GM10266 (cell line): ENCODE measurements around the gene CUL4A.

Source experiments
- DNase-seq: peaks from one replicate; pipeline ENCODE4 v3.0.0; 2012; ENCODE audit errors: extremely low spot score
- TF ChIP-seq, protein P1 (sequence below): IDR thresholded peaks from 2 replicates; pipeline ENCODE4 v1.5.1; 2012; ENCODE audit warnings: mild to moderate bottlenecking, low read depth; ENCODE audit not compliant: control insufficient read depth, insufficient read depth; ENCODE audit errors: missing control alignments

The CUL4A gene

GRCh38 chr13:113187883-113188665 is 21.3 kb upstream of the CUL4A start:
- DNase-seq = no peak
- TF ChIP-seq, protein P1, sequence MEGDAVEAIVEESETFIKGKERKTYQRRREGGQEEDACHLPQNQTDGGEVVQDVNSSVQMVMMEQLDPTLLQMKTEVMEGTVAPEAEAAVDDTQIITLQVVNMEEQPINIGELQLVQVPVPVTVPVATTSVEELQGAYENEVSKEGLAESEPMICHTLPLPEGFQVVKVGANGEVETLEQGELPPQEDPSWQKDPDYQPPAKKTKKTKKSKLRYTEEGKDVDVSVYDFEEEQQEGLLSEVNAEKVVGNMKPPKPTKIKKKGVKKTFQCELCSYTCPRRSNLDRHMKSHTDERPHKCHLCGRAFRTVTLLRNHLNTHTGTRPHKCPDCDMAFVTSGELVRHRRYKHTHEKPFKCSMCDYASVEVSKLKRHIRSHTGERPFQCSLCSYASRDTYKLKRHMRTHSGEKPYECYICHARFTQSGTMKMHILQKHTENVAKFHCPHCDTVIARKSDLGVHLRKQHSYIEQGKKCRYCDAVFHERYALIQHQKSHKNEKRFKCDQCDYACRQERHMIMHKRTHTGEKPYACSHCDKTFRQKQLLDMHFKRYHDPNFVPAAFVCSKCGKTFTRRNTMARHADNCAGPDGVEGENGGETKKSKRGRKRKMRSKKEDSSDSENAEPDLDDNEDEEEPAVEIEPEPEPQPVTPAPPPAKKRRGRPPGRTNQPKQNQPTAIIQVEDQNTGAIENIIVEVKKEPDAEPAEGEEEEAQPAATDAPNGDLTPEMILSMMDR = no peak

- TF ChIP-seq, protein P1 = no peak
- no peak for DNase-seq
Measured at GRCh38 chr13:113190181-113190580, 19.2 kb upstream of the CUL4A start.

DNA sequence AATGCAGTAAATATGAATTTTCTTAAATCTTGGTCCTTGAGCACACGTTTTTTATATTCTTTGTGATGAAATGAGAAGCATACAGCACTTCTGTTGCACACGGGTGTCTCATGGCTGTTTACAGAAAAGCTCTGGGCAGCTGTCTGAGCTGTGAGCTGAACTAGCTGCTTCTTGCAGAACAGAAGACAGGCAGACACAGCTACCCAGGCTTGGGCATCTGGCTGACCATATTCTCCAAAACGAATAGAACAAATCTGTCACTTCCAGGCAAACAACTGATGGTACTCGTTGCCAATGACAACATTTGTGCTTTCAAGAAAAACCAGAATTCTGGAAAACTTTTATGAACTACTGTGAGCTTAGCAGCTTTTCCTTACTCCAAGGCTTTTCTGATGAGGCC is 17.1 kb upstream of the CUL4A start:
- no peak for DNase-seq
- TF ChIP-seq, protein P1 = no peak

DNA sequence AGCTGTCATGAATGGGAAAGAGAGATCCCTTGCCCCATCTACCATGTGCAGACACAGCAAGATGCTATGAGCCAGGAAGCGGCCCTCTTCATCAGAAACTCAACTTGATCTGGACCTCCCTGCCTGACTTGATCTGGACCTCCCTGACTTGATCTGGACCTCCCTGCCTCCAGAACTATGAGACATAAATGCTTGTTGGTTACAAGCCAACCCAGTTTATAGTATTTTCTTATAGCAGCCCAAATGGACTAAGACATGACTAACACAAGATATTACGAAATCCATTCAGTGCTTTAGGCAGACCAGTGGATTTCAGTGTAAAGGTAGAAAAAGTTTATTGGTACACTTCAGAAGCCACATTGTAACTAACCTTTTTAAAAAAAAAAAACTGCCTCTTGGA is 16.5 kb upstream of the CUL4A start:
- DNase-seq = no peak
- TF ChIP-seq, protein P1 = no peak

DNA sequence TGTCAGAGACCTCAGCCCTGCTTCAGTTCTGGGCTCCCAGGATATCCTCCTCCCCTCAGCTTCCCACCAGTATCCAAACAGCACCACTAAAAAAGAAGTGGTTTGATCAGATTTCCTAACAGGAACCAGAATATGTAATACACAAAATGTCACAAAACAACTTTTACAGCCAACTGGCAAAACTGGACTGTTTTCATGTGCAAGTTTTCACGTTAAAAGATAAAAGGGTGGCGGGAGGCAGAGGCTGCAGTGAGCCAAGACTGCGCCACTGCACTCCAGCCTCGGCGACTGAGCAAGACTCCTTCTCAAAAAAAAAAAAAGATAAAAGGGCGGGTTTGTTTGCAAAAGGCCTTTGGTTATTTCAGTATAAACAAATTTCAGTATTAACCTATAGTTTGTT is 14.1 kb upstream of the CUL4A start:
- no peak for DNase-seq
- TF ChIP-seq, protein P1 = no peak

DNA sequence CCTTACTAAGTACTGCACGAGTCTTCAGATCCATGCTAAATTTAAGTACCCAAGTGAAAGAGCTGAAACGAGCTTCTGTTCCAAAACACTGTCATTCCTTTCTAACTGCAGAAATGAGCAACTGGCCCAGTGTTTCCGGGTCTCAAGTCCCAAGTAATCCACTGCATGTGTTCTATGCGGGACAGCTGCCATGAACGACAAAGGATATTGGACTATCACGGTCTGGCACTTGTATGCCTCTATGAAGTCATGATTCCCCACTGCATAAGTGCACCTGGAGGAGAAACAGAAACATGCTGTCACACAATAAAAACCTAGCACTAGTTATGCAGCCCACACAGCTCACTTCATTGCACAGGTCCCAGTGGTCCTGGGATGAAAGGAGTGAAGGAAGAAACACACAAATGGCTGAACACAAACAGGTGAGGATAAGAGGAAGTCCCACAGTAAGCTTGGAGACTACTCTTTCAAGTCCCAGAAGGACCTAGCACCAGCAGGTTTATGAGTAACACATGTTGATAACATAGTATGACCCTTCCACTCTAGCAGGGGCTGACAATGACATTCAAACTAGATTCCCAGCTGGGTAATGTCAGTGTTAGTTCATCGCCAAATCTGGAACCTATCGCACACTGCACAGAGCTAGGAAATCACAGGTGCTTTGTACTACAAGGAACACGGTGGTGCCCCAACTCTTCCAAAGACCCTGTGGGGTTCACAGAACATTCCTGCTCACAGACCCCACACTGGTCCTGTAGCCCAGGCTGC is 12.3 kb upstream of the CUL4A start:
- TF ChIP-seq, protein P1 = no peak
- DNase-seq = no peak

- TF ChIP-seq, protein P1 = no peak
- no peak for DNase-seq
Measured at GRCh38 chr13:113201815-113202214, 7.6 kb upstream of the CUL4A start.
